HEK293 (cell line): ENCODE measurements around the gene SLC25A45.

Experiments
- CTCF ChIA-PET: fragments of 350-600 bp; formaldehyde crosslinking; extraction: SDS; loops from one replicate; lab custom pipeline; 2021; ENCODE audit warnings: antibody characterized with exemption; lab: Yijun Ruan, JAX
- POLR2A ChIA-PET: fragments of 300-600 bp; formaldehyde crosslinking; extraction: SDS; loops from one replicate; lab custom pipeline; 2020; ENCODE audit warnings: antibody characterized with exemption, inconsistent platforms; lab: Yijun Ruan, JAX
- H3K27ac ChIP-seq: fragments of 200-500 bp; sonication (Bioruptor generic); 2 replicates; pipeline ENCODE4 v1.5.1; 2014; ENCODE audit warnings: low read depth, low read length, control low read depth, inconsistent platforms; ENCODE audit errors: extremely low read depth
- H3K36me3 ChIP-seq, 2 experiments: fragments of 200-500 bp in 1 of 2; sonication (Bioruptor generic) in 1 of 2; 1 replicate in 1 of 2; 2 replicates in 1 of 2; pipeline ENCODE4 v1.5.1; 2014 to 2017; ENCODE audit warnings: inconsistent platforms in 2 of 2, low read length in 2 of 2; ENCODE audit not compliant: control insufficient read depth in 2 of 2, insufficient read depth in 1 of 2
- H3K4me1 ChIP-seq: fragments of 200-500 bp; sonication (Bioruptor generic); 2 replicates; pipeline ENCODE4 v1.5.1; 2014; ENCODE audit warnings: mild to moderate bottlenecking, low read length, inconsistent platforms; ENCODE audit not compliant: control insufficient read depth, insufficient read depth
- H3K4me3 ChIP-seq: 2 replicates; pipeline ENCODE4 v1.5.1; 2011; ENCODE audit warnings: low read depth, mild to moderate bottlenecking, control low read depth, low read length, moderate library complexity
- H3K9me3 ChIP-seq: fragments of 200-500 bp; sonication (Bioruptor generic); 2 replicates; pipeline ENCODE4 v1.5.1; 2014; ENCODE audit warnings: low read depth, low read length, inconsistent platforms; ENCODE audit not compliant: control insufficient read depth, insufficient read depth
- CTCF ChIP-seq: fragments of 450-650 bp; formaldehyde crosslinking; IDR thresholded peaks from 2 replicates; pipeline ENCODE4 v1.5.1; 2016; ENCODE audit warnings: missing biosample characterization, missing genetic modification characterization
- GFI1B ChIP-seq: fragments of 450-650 bp; formaldehyde crosslinking; IDR thresholded peaks from 2 replicates; pipeline ENCODE4 v1.5.1; 2016; ENCODE audit warnings: missing biosample characterization, missing genetic modification characterization
- HOXA7 ChIP-seq: sonication (generic); formaldehyde crosslinking; IDR thresholded peaks from 2 replicates; pipeline ENCODE4 v1.8.1; 2022; ENCODE audit warnings: missing genetic modification reagents, borderline replicate concordance
- KLF9 ChIP-seq: fragments of 450-650 bp; formaldehyde crosslinking; IDR thresholded peaks from 2 replicates; pipeline ENCODE4 v1.5.1; 2016; ENCODE audit warnings: missing biosample characterization, missing genetic modification characterization, low read depth
- PBX3 ChIP-seq: sonication (generic); formaldehyde crosslinking; IDR thresholded peaks from 2 replicates; pipeline ENCODE4 v1.8.1; 2022; ENCODE audit warnings: mild to moderate bottlenecking, moderate library complexity, missing genetic modification reagents
- PRDM6 ChIP-seq: fragments of 450-650 bp; formaldehyde crosslinking; IDR thresholded peaks from 2 replicates; pipeline ENCODE4 v1.5.1; 2017; ENCODE audit warnings: missing biosample characterization, missing genetic modification characterization
- SP3 ChIP-seq: fragments of 450-650 bp; formaldehyde crosslinking; IDR thresholded peaks from 2 replicates; pipeline ENCODE4 v1.5.1; 2016; ENCODE audit warnings: missing biosample characterization, missing genetic modification characterization
- ZBTB17 ChIP-seq: fragments of 450-650 bp; formaldehyde crosslinking; IDR thresholded peaks from 2 replicates; pipeline ENCODE4 v1.5.1; 2016; ENCODE audit warnings: missing biosample characterization, missing genetic modification characterization
- ZBTB21 ChIP-seq: fragments of 450-650 bp; formaldehyde crosslinking; IDR thresholded peaks from 2 replicates; pipeline ENCODE4 v1.5.1; 2017; ENCODE audit warnings: missing biosample characterization, missing genetic modification characterization
- ZNF157 ChIP-seq: fragments of 450-650 bp; formaldehyde crosslinking; IDR thresholded peaks from 2 replicates; pipeline ENCODE4 v1.5.1; 2016; ENCODE audit warnings: missing biosample characterization, missing genetic modification characterization
- ZNF169 ChIP-seq: fragments of 450-650 bp; formaldehyde crosslinking; IDR thresholded peaks from 2 replicates; pipeline ENCODE4 v1.5.1; 2016; ENCODE audit warnings: missing biosample characterization, missing genetic modification characterization
- ZNF175 ChIP-seq: fragments of 450-650 bp; formaldehyde crosslinking; IDR thresholded peaks from 2 replicates; pipeline ENCODE4 v1.5.1; 2016; ENCODE audit warnings: missing biosample characterization, missing genetic modification characterization
- ZNF19 ChIP-seq: fragments of 450-650 bp; formaldehyde crosslinking; IDR thresholded peaks from 2 replicates; pipeline ENCODE4; 2016; ENCODE audit warnings: missing biosample characterization, missing genetic modification characterization, low read depth
- ZNF248 ChIP-seq: fragments of 450-650 bp; formaldehyde crosslinking; IDR thresholded peaks from 2 replicates; pipeline ENCODE4 v1.5.1; 2017; ENCODE audit warnings: missing biosample characterization, missing genetic modification characterization
- ZNF266 ChIP-seq: fragments of 450-650 bp; formaldehyde crosslinking; IDR thresholded peaks from 2 replicates; pipeline ENCODE4 v1.5.1; 2016; ENCODE audit warnings: missing biosample characterization, missing genetic modification characterization, low read depth
- ZNF274 ChIP-seq, 2 experiments: fragments of 200-500 bp in 1 of 2; fragments of 450-650 bp in 1 of 2; sonication (Bioruptor generic) in 1 of 2; formaldehyde crosslinking in 1 of 2; IDR thresholded peaks; 2 replicates each; pipeline versions ENCODE4 v1.5.1 to v1.6.1; 2014 to 2016; ENCODE audit warnings: borderline replicate concordance in 1 of 2, inconsistent platforms in 1 of 2, low read length in 1 of 2, missing biosample characterization in 1 of 2, missing genetic modification characterization in 1 of 2
- ZNF426 ChIP-seq: fragments of 450-650 bp; formaldehyde crosslinking; IDR thresholded peaks from 2 replicates; pipeline ENCODE4 v1.5.1; 2017; ENCODE audit warnings: missing biosample characterization, missing genetic modification characterization, mild to moderate bottlenecking, inconsistent platforms, moderate library complexity
- ZNF433 ChIP-seq: fragments of 450-650 bp; formaldehyde crosslinking; IDR thresholded peaks from 2 replicates; pipeline ENCODE4 v1.5.1; 2016; ENCODE audit warnings: missing biosample characterization, missing genetic modification characterization, low read depth
- ZNF449 ChIP-seq: fragments of 450-650 bp; formaldehyde crosslinking; IDR thresholded peaks from 2 replicates; pipeline ENCODE4 v1.5.1; 2017; ENCODE audit warnings: missing biosample characterization, mild to moderate bottlenecking, missing genetic modification characterization, moderate library complexity
- ZNF548 ChIP-seq: fragments of 450-650 bp; formaldehyde crosslinking; IDR thresholded peaks from 2 replicates; pipeline ENCODE4 v1.5.1; 2016; ENCODE audit warnings: missing biosample characterization, missing genetic modification characterization
- ZNF549 ChIP-seq: fragments of 450-650 bp; IDR thresholded peaks from 2 replicates; pipeline ENCODE4 v1.5.1; 2018; ENCODE audit warnings: missing biosample characterization, missing genetic modification characterization, mild to moderate bottlenecking, inconsistent platforms, moderate library complexity
- ZNF558 ChIP-seq: fragments of 450-650 bp; formaldehyde crosslinking; IDR thresholded peaks from 2 replicates; pipeline ENCODE4 v1.5.1; 2016; ENCODE audit warnings: missing biosample characterization, missing genetic modification characterization
- ZNF670 ChIP-seq: fragments of 450-650 bp; formaldehyde crosslinking; IDR thresholded peaks from 2 replicates; pipeline ENCODE4 v1.5.1; 2016; ENCODE audit warnings: missing biosample characterization, missing genetic modification characterization, low read depth
- ZNF677 ChIP-seq: fragments of 450-650 bp; IDR thresholded peaks from 2 replicates; pipeline ENCODE4 v1.5.0; 2018; ENCODE audit warnings: missing biosample characterization, mild to moderate bottlenecking, missing genetic modification characterization, moderate library complexity
- ZNF776 ChIP-seq: fragments of 450-650 bp; formaldehyde crosslinking; IDR thresholded peaks from 2 replicates; pipeline ENCODE4 v1.5.0; 2017; ENCODE audit warnings: missing biosample characterization, missing genetic modification characterization, borderline replicate concordance
- TF ChIP-seq, protein P1 (sequence below): fragments of 450-650 bp; formaldehyde crosslinking; IDR thresholded peaks from 2 replicates; pipeline ENCODE4 v1.5.1; 2016; ENCODE audit warnings: missing biosample characterization, missing genetic modification characterization
- TF ChIP-seq, protein P2 (sequence below): fragments of 450-650 bp; formaldehyde crosslinking; IDR thresholded peaks from 2 replicates; pipeline ENCODE4 v1.5.1; 2016; ENCODE audit warnings: missing biosample characterization, missing genetic modification characterization

SLC25A45 gene

DNA sequence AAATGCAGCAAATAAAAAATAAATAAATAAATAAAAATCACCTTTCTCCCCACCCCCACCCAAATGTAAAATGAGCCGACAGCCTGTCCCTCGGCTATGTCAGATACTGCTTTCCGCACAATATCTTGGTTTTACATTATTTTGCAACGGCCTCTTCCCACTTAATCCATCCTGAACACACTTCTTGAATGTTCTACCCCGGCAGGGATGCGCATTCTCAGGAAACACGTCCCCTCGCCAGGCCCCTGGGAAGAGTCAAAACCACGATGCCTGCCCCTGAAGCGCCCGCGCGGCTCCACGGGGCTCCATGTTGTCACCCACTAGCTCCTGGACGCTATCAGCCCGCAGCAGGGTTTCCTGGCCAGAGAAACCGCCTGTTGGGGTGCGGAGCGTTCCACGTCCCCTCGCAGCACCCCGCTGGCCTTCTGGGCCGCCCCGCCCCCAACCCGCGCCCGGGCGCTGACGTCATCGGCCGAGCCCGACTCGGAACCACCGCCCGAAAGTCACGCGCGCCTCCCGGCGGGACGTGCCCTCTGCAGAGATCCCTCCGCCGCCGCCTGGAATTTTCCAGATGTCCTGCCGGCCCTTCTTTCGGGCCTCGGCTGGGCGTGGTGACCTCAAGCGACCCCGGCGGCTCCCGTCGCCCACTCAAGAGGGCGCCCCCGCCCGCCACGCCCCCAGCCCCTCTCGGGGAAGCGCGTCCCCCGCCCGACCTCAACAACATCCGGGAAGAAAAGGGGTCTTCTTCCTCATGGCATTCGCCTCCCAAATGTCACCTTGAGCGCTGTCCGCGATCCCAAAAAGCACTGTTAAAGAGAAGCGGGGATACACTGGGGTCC lies 39.6 kb upstream of the SLC25A45 start:
- Histone ChIP-seq H3K27ac (peak overlapping the region; percentile 98), H3K4me3 (peak overlapping the region; percentile 70), H3K9me3 (no peaks in the 10 kb centered on the region), H3K4me1 (peaks cover 6% of the 10 kb centered on the region; the same call in 1 of the 2 replicates), H3K36me3 (peaks cover 0 to 43% of the 10 kb centered on the region in 2 experiments; a peak in 1 of 3 replicates)
- ChIA-PET CTCF (interaction anchor here (0.7 to 1.0 kb wide), 3 partner anchors 15 to 202 kb away, joined by 3 to 4 read pairs (median 3); no protein-coding TSS in a partner anchor), POLR2A (interaction anchor here (0.6 to 16.9 kb wide), 49 partner anchors 7 to 643 kb away, joined by 3 to 1129 read pairs (median 5); partner anchors contain the start of genes CCDC85B, CDC42EP2, DPF2 and FAM89B)
- TF ChIP-seq GFI1B (no peak), ZNF548 (no peak), PRDM6 (no peak), ZNF175 (tag by site-specific recombination) (no peak), SP3 (tag by site-specific recombination) (no peak; the same call in 1 of the 2 replicates), KLF9 (tag by site-specific recombination) (peak; percentile 86), ZNF558 (tag by site-specific recombination) (no peak), ZNF157 (tag by site-specific recombination) (no peak), ZNF776 (tag by site-specific recombination) (no peak), ZNF433 (tag by site-specific recombination) (no peak), ZNF549 (no peak), ZNF677 (no peak), ZNF670 (tag by site-specific recombination) (no peak), HOXA7 (no peak), ZNF19 (tag by site-specific recombination) (no peak), ZNF274 (IDR thresholded peaks at IDR 0.05; ENCODE audit: low read length) (no peak), ZNF274 (tag by site-specific recombination; IDR thresholded peaks at IDR 0.05; ENCODE audit: borderline replicate concordance) (no peak), ZNF449 (peak; percentile 87), CTCF (tag by site-specific recombination) (no peak), ZNF169 (no peak), ZNF248 (tag by site-specific recombination) (no peak), PBX3 (peak; percentile 50; the same call in 1 of the 2 replicates), ZBTB21 (tag by site-specific recombination) (peak; percentile 81), ZNF426 (tag by site-specific recombination) (no peak), ZNF266 (no peak), ZBTB17 (no peak; the same call in 1 of the 2 replicates)
- TF ChIP-seq, protein P1, sequence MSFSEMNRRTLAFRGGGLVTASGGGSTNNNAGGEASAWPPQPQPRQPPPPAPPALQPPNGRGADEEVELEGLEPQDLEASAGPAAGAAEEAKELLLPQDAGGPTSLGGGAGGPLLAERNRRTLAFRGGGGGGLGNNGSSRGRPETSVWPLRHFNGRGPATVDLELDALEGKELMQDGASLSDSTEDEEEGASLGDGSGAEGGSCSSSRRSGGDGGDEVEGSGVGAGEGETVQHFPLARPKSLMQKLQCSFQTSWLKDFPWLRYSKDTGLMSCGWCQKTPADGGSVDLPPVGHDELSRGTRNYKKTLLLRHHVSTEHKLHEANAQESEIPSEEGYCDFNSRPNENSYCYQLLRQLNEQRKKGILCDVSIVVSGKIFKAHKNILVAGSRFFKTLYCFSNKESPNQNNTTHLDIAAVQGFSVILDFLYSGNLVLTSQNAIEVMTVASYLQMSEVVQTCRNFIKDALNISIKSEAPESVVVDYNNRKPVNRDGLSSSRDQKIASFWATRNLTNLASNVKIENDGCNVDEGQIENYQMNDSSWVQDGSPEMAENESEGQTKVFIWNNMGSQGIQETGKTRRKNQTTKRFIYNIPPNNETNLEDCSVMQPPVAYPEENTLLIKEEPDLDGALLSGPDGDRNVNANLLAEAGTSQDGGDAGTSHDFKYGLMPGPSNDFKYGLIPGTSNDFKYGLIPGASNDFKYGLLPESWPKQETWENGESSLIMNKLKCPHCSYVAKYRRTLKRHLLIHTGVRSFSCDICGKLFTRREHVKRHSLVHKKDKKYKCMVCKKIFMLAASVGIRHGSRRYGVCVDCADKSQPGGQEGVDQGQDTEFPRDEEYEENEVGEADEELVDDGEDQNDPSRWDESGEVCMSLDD (tag by site-specific recombination) = peak; percentile 98
- TF ChIP-seq, protein P2, sequence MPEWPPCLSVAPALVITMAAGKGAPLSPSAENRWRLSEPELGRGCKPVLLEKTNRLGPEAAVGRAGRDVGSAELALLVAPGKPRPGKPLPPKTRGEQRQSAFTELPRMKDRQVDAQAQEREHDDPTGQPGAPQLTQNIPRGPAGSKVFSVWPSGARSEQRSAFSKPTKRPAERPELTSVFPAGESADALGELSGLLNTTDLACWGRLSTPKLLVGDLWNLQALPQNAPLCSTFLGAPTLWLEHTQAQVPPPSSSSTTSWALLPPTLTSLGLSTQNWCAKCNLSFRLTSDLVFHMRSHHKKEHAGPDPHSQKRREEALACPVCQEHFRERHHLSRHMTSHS (tag by site-specific recombination) = 0 out of 2 replicates have a peak, but pooled peaks have one; percentile 16
